AG04450 (cell line): ENCODE results near the gene STK31. TPM values are rescaled to one million over a fixed set of nuclear protein-coding genes. Genes with fewer than 3 reads are reported as not detected.

Source experiments
- CTCF ChIA-PET: fragments of 300-600, 350-600 bp; formaldehyde crosslinking; extraction: SDS; loops from one replicate; lab custom pipeline; 2022; ENCODE audit warnings: antibody characterized with exemption, inconsistent platforms; lab: Charles Lee
- POLR2A ChIA-PET: fragments of 350-600 bp; formaldehyde crosslinking; extraction: SDS; loops from one replicate; lab custom pipeline; 2021; ENCODE audit warnings: antibody characterized with exemption, inconsistent platforms; lab: Yijun Ruan, JAX
- DNase-seq: peaks from one replicate; pipeline ENCODE4 v3.0.0-alpha.2; 2011; ENCODE audit warnings: low read depth, low spot score
- H3K27ac ChIP-seq: one replicate; pipeline ENCODE4 v1.5.1; 2012; ENCODE audit warnings: low read depth, low read length, control low read depth
- H3K27me3 ChIP-seq: one replicate; pipeline ENCODE4 v1.6.0; 2012; ENCODE audit warnings: low read length; ENCODE audit not compliant: control insufficient read depth, insufficient read depth
- H3K4me3 ChIP-seq: 2 replicates; pipeline ENCODE4 v1.5.1; 2011; ENCODE audit warnings: mild to moderate bottlenecking, low read depth, low read length, control low read depth
- H3K9me3 ChIP-seq: 2 replicates; pipeline ENCODE4 v1.5.1; 2012; ENCODE audit warnings: low read length; ENCODE audit not compliant: control insufficient read depth, insufficient read depth
- CTCF ChIP-seq: IDR thresholded peaks from 2 replicates; pipeline ENCODE4 v1.5.1; 2011; ENCODE audit warnings: low read depth, low read length, control low read depth, inconsistent platforms
- polyA plus RNA-seq: library from polyadenylated mRNA; depleted of rRNA; stranded (reverse); fragments of >200 nt; gene quantifications from 2 replicates; pipeline ENCODE4 v1.2.3, GENCODE V29; 2011

Gene STK31
- polyA plus RNA-seq, 1 experiment, result 0.09 TPM

GRCh38 chr7:23696916-23697441 lies 13.0 kb upstream of the STK31 start:
- no peaks in the 10 kb centered on the region for H3K9me3 ChIP-seq
- ChIA-PET POLR2A (no interaction called here), CTCF (interaction anchor here (0.6 to 4.3 kb wide), 19 partner anchors 11 to 969 kb away, joined by 3 to 30 read pairs (median 5); partner anchors contain the start of genes CCDC126 and STK31)
- H3K27ac ChIP-seq, result no peak overlapping the region
- TF ChIP-seq CTCF, result peak; percentile 63
- no peak for DNase-seq
- no peaks in the 10 kb centered on the region for H3K27me3 ChIP-seq
- H3K4me3 ChIP-seq, result no peak overlapping the region

GRCh38 chr7:23698822-23699221 lies 11.2 kb upstream of the STK31 start:
- Histone ChIP-seq H3K9me3 (no peaks in the 10 kb centered on the region), H3K4me3 (no peak overlapping the region), H3K27ac (no peak overlapping the region), H3K27me3 (no peaks in the 10 kb centered on the region)
- no peak for TF ChIP-seq CTCF
- CTCF ChIA-PET, result interaction anchor here (0.6 to 4.3 kb wide), 7 partner anchors 10 to 546 kb away, joined by 3 to 30 read pairs (median 11); partner anchors contain the start of genes CCDC126, FAM221A and STK31
- POLR2A ChIA-PET, result no interaction called here
- no peak for DNase-seq

- POLR2A ChIA-PET, result no interaction called here
- DNase-seq, result no peak
- no peak for TF ChIP-seq CTCF
- no peak overlapping the region for H3K27ac ChIP-seq
- no peaks in the 10 kb centered on the region for H3K9me3 ChIP-seq
- no peaks in the 10 kb centered on the region for H3K27me3 ChIP-seq
- CTCF ChIA-PET, result interaction anchor here (0.8 to 4.3 kb wide), 2 partner anchors 14 to 129 kb away, joined by 3 to 28 read pairs; no protein-coding TSS in a partner anchor
- no peak overlapping the region for H3K4me3 ChIP-seq
These were observed 10.0 kb upstream of the STK31 start for GRCh38 chr7:23700046-23700445.

GRCh38 chr7:23709081-23709750 lies 803 bp upstream of the STK31 start:
- POLR2A ChIA-PET, result no interaction called here
- no peak for TF ChIP-seq CTCF
- CTCF ChIA-PET, result interaction anchor here (0.6 to 9.7 kb wide), 8 partner anchors 9 to 1626 kb away, joined by 3 to 202 read pairs (median 5); no protein-coding TSS in a partner anchor
- DNase-seq, result no peak
- Histone ChIP-seq H3K4me3 (no peak overlapping the region), H3K27me3 (no peaks in the 10 kb centered on the region), H3K27ac (no peak overlapping the region), H3K9me3 (peaks cover 13% of the 10 kb centered on the region)
